GM19372 (cell line): ENCODE data around the gene MRPL53.
"Not testable (repeated sequence)": the region's sequence is repeated elsewhere in the genome, so short reads cannot be mapped to it uniquely, and the experiment has no call there.

Experiments used
- ATAC-seq: cut with Tn5 transposase; IDR thresholded peaks from one replicate; pipeline ENCODE4 v1.9.1; 2021; ENCODE audit warnings: mild to moderate bottlenecking, low read depth, moderate library complexity; ENCODE audit not compliant: unreplicated experiment

MRPL53 gene

GRCh38 chr2:74482801-74483674, 10.6 kb upstream of the MRPL53 start, which contains the start of the genes CCDC142 and TTC31:
Gene CCDC142, minus strand, starts transcription at chr2:74482998. Its CDS starts 161 bp downstream, at chr2:74482837.
Gene TTC31, plus strand, starts transcription at chr2:74483081. Its CDS starts 15 bp downstream, at chr2:74483096.
- ATAC-seq: peak; percentile 82

GRCh38 chr2:74481961-74482800, 9.7 kb upstream of the MRPL53 start:
- peak; percentile 50 for ATAC-seq

DNA sequence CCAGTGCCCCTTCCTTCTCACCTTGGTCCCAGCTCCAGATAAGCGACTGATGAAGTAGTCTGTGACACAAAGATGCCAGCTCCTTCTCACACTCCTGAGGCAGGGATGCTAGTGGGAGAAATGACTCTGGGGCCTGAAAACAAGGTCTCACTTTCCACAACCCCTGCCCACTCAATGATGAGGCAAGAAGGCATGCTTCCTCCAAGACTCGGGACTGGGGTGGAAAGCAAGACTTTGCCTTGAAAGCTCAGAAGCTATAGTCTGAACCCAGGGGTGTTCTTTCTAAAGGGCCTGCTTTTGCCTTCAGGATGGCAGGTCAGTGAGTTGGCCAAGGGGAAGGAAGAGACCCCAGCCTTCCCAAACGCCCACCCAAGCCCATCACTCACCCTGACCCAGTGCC, 9.0 kb upstream of the MRPL53 start:
- no peak for ATAC-seq

GRCh38 chr2:74474899-74475298, 2.4 kb upstream of the MRPL53 start:
- no peak for ATAC-seq

DNA sequence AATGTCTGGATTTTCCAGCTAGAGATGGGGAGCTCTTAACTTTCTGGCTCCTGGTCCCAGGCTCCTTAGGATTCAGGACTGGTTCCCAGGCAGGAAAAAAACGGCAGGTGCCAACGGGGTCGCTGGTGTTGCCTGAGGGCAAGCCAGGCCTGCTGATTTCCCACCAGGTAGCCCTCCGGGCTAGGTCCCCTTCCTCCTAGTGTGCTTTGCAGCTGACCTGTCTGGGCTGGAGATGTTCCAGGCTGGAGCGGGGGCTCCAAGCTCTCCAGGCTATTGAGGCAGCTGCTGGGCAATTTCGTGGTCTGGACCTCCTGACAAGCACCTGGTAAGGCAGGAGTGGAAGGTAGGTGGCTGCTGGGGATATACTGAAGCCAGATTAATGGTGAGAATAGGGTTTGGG, 2.0 kb upstream of the MRPL53 start:
- no peak for ATAC-seq

DNA sequence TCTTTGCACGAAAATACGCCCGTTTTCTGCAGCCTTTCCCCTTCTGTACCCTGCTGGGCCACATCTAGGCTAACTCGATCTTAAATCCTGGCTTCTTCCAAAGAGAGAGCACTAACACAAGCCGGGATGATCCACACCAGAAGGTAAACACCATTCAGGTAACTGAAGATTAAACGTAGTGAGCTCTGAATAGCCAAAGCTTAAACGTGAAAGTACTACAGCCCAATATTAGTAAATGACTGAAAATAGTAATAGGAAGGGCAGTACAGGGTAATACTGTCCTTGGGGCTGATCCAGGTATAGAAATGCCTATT, 422 bp upstream of the MRPL53 start:
- no peak for ATAC-seq

- ATAC-seq: no peak
These were observed 981 bp downstream of the MRPL53 start for GRCh38 chr2:74471332-74472065.

- ATAC-seq: not testable (repeated sequence)
These were observed 1.7 kb downstream of the MRPL53 start for GRCh38 chr2:74470742-74471141.

DNA sequence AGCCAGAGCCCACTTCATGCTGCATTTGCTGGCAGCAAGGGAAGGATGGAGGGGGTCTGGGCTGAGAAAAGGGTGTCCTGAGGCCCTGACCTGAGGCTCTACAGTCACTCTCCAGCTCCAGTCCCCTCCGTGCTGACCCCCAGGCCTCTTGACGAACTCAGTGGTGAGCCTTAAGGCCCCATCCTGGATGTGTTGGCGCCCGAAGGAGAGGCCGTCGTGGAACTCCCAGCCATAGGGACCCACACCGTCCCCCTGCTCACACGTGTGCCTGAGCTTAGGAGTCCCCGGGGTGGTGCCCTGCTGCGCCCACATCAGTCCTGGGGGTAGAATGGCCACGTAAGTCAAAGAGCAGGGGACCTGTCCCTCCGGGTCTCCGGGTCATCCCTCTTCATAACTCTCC, 8.1 kb downstream of the MRPL53 start:
- no peak for ATAC-seq

DNA sequence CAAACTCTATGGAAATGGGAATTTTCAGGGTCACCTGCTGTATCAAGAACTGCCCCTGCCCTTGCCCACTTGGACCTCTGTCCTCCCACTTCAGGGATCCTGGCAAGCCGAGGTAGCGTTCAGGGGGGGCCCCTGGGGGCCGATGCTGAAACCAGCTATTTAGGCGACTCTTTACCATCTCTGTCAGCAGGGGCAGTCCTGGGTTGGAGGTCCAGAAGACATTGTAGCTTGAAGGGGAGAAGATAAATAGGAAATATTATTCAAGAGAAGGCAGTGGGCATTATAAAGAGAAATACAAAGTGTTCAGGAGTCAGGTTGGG, 9.7 kb downstream of the MRPL53 start:
- ATAC-seq: no peak

GRCh38 chr2:74462054-74462785, 10.3 kb downstream of the MRPL53 start:
- ATAC-seq: no peak

DNA sequence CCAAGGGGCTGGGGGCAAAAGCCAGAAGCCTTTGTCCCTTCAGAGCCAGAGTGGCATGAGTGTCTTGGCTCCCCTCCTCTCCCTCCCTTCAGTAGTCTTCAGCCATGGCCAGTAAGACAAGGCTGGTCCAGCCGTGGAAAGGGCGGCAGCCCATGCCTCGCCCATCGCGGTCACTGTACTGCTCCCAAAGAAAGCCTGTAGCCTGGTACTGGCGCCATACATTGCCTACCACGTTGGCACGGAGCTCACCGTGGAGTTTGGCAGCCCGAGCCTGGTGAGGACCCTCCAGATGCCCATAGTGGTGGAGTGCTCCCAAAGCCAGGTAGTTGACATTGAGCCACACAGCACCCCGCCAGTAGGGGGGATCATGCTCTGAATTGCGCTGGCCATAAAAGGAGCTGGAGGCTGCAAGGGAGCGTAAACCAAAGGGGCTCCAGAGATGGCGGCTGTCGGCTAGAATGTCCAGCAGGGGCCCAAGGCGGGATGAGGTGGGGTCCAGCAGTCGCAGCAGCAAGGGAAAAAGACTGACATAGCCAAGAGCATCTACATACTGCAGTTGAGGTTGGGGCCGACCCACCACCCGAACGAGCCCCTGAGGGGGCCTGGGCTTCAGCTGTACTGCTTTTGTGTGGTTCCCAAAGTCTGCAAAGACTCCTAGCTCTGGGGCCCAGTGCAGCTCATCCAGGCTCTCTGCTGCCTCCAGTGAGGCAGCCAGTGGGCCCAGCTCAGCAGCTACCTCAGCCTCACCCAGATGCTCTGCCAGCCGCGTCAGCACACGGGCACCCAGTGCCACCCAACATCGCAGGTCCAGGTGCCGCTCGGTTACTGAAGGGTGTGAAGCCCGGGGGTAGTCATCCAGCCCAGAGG, 11.1 kb downstream of the MRPL53 start:
- ATAC-seq: no peak

GRCh38 chr2:74460187-74460586, 12.3 kb downstream of the MRPL53 start:
- not testable (repeated sequence) for ATAC-seq

- ATAC-seq: not testable (repeated sequence)
These were observed 12.9 kb downstream of the MRPL53 start for GRCh38 chr2:74459503-74460118.

- no peak for ATAC-seq
These were observed 13.5 kb downstream of the MRPL53 start for GRCh38 chr2:74458938-74459363.

GRCh38 chr2:74458132-74458937, 14.1 kb downstream of the MRPL53 start, which contains the start of gene WBP1:
Gene WBP1, plus strand, starts transcription at chr2:74458438. Its CDS starts 165 bp downstream, at chr2:74458603.
- ATAC-seq: peak; percentile 76

- peak; percentile 34 for ATAC-seq
These were observed 14.8 kb downstream of the MRPL53 start for GRCh38 chr2:74457549-74458131.
